GM19372 (cell line): Measurements from ENCODE around the gene ARMCX2.
"Not testable (repeated sequence)": the region's sequence is repeated elsewhere in the genome, so short reads cannot be mapped to it uniquely, and the experiment has no call there.

ENCODE experiments used
- ATAC-seq: cut with Tn5 transposase; IDR thresholded peaks from one replicate; pipeline ENCODE4 v1.9.1; 2021; ENCODE audit warnings: mild to moderate bottlenecking, low read depth, moderate library complexity; ENCODE audit not compliant: unreplicated experiment

The ARMCX2 gene

GRCh38 chrX:101659601-101660063 lies at the start of gene ARMCX2:
Gene ARMCX2 (minus strand): TSS chrX:101659850. CDS start chrX:101657588, 2,262 bp downstream.
- ATAC-seq: no peak

DNA sequence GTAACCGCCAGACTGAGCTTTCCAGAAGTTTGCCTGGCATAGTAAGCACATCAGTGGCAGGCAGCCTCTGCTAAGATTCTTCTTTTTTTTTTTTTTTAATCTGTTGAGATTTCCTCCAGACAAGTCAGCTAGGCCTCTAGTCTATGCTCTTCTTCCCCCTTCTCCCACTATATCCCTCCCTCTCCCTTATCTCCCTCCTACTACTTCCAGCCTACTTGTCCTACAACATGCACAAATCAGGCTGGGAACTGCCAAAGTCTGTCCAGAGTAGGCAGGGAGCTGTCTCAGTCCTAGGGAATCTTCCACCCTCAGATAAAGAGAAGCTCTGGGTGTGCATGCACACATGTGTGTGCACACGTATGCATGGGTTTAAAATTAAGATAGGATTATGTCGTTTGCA lies 49.7 kb upstream of the ARMCX2 start:
- no peak for ATAC-seq

GRCh38 chrX:101708163-101708562 lies 48.5 kb upstream of the ARMCX2 start:
- ATAC-seq: no peak

DNA sequence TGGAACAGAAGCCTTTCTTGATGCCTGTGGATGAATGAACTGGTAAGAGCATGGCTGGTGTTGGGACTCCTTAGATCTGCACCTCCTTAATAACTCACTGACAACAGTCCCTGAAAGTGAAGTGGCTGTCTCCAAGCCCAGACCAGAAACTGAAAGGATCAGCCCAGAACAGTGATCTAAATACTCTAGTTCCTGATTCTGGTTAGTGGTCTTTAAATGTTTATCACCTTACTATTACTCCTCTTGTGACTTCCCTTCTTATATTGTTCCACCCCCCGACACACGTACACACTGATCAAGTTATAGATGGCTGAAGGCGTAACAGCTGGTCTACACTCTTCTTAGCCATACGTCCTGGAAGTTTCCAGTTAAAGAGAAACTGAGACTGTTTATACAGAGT lies 33.8 kb upstream of the ARMCX2 start:
- ATAC-seq: peak; percentile 85

DNA sequence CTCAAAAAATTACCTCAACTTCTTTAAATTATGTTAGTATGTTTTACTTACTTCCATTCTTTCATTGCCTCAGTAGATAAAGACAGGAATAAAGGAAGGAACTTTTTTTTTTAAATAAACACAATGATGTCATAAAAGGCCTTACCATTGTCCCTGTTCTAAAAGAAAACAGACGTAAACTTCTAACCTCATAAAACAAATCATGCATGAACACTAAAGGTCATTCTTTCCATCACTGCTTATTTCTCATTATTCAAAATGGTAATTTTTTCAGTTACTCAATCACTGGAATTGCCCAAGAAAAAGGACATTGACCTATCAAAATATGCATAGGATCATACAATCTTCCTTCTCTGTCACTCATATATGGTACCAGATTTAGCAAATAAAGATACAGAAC lies 32.2 kb upstream of the ARMCX2 start:
- no peak for ATAC-seq

- ATAC-seq: no peak
These were observed 26.9 kb upstream of the ARMCX2 start for GRCh38 chrX:101686574-101686973.

- ATAC-seq: no peak
These were observed 26.3 kb upstream of the ARMCX2 start for GRCh38 chrX:101685923-101686322.

- no peak for ATAC-seq
These were observed 23.1 kb upstream of the ARMCX2 start for GRCh38 chrX:101682723-101683122.

GRCh38 chrX:101677028-101677427 lies 17.4 kb upstream of the ARMCX2 start:
- ATAC-seq: no peak

DNA sequence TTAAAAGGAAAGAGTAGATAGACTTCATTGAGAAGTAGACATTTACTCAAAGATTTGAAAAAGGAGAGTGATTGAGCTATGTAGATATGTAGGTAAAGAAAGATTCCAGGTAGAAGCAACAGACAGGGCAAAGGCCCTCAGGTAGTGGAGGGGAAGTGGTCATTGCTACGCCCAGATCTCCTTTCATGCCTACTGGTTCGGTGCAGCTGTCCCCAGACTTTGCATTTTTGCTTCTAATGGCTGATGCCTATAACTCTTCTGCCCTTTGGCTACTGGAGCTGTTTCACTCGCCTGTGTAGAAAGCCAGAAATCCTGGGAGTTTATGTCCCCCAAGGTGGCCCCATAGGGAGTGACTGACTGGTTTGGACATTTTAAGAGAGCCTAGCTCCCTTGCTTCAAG lies 16.9 kb upstream of the ARMCX2 start:
- ATAC-seq: no peak

DNA sequence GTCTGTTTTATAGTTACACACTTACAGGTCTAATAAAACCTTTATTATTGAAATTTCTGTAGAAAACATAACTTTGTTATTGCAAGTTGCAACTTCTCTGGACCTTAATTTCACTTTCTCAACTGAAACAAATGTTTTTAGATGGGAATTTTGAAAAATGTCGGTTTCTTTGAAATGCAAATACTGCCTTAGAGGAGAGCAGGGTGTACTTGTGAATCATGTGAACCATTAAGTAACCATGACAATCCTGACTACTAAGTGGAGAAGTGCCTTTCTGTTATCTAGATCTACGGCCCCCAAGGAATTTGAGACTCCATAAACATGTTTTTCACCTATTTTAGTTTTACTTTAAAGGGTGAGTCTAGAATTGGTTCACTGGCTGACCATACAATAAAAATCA lies 8.5 kb upstream of the ARMCX2 start:
- no peak for ATAC-seq

DNA sequence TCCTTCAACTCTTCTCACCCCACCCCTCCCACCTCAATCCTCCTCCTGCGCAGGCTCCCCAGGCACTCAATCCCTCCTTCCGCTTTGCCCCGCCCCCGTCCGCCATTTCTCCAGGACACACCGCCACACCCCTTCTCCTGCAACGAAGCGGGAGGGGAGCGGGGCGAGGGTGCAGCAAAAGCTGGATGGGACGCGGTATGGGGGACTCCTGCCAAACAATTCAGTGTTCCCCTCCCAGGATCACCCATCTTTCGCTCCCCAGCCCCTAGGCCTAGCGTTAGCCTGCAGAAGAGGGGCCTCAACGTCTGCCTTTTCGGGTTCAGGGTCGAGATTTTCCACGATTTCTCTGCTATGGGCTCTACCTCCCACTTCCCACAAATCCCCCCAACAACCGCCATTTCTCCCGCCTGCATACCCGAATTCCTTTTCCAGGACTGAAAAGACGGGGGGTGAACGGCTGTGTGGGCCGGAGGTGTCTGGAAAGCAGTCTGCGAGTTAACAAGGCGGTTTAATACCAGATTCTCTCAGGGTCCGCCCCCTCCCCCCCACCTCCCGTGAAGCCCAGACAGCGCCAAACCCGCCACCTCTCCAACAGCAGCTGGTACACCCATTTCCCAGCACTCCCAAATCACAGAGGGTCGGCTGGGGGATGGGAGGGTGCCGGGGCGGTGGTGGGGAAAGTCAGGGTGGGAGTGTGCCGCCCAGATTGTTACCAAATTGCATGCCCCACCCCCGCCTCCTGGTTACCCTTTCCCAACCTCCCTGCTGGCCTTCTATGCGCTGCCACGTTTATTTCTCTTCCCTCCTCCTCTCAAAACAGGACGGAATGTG lies 774 bp downstream of the ARMCX2 start:
- ATAC-seq: peak; percentile 64

- ATAC-seq: no peak
These were observed 2.2 kb downstream of the ARMCX2 start for GRCh38 chrX:101657495-101657894.

DNA sequence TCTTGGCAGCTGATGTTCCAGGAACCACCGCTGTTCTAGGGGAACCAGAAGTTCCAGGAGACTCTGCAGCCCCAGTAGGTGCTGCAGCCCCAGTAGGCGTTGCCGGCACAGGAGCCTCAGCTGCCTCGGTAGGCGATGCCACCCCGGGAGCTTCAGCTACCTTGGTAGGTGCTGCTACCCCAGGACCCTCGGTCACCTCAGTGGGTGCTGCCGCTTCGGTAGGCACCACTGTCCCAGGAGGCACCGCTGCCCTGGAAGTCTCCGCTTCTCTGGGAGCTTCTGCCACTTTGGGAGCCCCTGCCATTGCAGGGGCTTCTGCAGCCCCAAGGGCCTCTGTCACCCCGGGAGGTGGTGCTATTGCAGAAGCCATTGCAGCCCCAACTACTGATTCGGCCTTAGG lies 2.8 kb downstream of the ARMCX2 start:
- ATAC-seq: no peak

DNA sequence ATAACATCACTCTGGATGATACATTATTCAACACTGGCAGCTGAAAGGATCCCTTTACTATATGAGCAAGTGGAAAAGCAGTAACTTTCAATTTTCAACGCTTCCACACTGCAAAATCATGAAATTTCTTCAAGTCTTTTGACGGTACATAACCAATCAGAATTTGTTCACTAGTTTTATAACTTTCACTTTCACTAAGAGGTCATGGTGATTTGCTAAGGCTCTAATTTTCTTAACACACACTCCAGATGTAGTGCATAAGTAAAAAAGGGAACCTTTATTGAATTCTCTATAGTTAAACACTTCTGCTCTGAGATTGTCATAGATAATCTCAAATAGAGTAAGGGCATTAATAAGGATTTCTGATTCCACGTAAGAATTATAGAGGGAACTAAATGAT lies 4.1 kb downstream of the ARMCX2 start:
- ATAC-seq: no peak

- ATAC-seq: not testable (repeated sequence)
These were observed 11.9 kb downstream of the ARMCX2 start for GRCh38 chrX:101647716-101648115.

DNA sequence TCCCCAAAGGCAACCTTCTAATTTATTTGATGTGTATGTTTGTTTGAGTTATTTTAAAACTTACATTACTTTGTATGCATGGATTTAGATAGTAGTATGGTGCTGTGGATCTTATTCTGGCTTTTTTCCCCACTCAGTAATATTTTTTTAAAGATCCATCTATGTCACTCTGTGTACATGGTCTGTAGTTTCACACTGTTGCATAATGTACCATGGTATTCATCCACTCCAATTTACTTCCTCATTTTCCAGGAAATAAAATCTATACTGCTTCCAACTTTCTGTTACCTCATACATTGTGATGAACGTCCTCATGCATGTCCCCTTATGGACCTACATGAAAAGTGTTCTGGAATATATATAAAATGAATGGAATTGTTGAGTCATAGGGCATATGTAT lies 17.6 kb downstream of the ARMCX2 start:
- no peak for ATAC-seq

DNA sequence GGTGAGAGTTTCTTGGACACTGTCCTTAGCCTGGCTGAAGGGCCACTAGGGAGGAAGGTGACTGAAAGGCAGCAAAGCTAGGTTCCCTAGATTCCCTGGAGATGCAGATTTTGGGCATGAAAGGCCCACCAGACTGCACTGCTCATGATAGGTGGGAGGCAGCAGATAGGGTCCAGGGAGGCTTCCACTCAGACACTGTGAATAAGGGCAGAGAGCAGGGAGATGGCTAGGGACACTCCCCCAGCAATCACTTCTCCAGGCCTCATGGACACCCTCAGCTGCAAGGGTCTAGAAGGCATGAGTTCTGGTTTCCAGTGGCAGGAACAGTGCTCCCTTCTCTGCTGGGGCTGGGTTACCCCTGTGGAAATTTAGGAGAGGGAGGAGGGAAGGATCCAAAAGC lies 20.1 kb downstream of the ARMCX2 start:
- no peak for ATAC-seq

GRCh38 chrX:101619364-101619763 lies 40.3 kb downstream of the ARMCX2 start:
- no peak for ATAC-seq

DNA sequence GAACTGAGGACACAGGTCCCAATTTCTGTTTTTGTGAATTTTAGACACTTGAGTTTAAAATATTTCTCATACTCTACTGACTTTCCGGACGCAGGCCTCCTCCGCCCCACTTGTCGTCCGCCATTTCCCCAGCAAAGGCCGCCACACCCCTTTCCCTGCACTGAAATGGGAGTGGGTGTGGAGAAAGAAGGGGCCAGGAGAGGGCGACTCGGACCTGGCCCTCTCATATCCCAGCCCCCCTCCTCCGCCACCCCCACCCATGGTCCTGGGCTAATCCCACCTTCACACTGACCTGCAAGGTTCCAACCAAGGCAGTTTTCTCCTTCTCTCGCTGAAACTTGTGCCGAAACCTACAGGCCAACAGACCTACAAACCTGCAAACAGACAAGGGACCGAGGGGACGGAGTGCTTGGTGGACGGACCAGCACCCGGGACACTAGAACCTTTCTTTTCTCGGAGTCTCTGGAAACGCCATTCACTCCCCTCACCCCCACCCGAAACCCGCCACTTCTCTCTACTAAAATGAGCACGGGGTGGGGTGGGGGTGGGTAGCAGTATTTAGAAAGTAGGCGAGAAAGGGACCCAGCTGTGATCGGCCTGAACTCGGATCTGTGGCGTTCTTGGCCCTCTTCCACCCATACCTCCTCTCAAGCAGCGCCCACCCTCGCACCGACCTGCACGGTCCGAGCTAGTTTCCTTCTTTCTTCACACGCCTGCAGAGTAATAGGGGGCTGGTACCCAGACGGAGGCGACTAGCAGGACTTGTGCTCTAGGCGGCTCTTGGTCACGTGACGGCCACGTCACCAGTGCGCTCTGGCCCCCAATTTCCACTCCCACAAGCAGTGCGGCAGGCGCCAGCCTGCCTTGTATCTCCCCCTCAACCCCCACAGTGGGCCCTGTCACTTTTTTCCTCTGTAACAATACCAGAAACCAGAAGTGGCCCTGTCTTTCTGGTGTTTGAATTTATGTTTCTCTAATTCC lies 42.1 kb downstream of the ARMCX2 start, which contains the start of gene ARMCX6:
Gene ARMCX6 (minus strand): TSS at position 790 of the 981 bp plus-strand sequence. CDS start 1,380 bp downstream, outside the sequence.
- peak; percentile 92 for ATAC-seq

- ATAC-seq: no peak
These were observed 53.9 kb downstream of the ARMCX2 start for GRCh38 chrX:101605728-101606127.
